Ammon's horn (tissue), 1 donor: ENCODE measurements around the gene FUT1.
"Not testable (repeated sequence)": the region's sequence is repeated elsewhere in the genome, so short reads cannot be mapped to it uniquely, and the experiment has no call there.

ENCODE experiments used
- DNase-seq: peaks from one replicate; pipeline ENCODE4 v3.0.0-alpha.2; 2016; ENCODE audit warnings: low spot score

Gene FUT1

DNA sequence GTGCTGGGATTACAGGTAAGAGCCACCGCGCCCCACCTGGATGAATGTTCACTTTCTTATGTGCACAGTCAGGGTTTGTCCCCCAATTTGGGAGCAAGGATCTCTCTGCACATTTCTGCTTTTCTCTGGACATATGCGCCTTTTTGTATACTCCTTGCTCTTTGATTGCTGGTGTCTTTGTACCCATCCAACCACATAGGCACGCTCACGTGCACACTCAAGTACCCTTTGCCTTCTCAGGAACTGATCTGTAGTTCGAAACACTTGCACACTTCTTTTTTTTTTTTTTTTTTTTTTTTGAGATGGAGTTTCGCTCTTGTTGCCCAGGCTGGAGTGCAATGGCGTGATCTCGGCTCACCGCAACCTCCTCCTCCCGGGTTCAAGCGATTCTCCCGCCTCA, 34.3 kb downstream of the FUT1 start:
- DNase-seq = not testable (repeated sequence)

DNA sequence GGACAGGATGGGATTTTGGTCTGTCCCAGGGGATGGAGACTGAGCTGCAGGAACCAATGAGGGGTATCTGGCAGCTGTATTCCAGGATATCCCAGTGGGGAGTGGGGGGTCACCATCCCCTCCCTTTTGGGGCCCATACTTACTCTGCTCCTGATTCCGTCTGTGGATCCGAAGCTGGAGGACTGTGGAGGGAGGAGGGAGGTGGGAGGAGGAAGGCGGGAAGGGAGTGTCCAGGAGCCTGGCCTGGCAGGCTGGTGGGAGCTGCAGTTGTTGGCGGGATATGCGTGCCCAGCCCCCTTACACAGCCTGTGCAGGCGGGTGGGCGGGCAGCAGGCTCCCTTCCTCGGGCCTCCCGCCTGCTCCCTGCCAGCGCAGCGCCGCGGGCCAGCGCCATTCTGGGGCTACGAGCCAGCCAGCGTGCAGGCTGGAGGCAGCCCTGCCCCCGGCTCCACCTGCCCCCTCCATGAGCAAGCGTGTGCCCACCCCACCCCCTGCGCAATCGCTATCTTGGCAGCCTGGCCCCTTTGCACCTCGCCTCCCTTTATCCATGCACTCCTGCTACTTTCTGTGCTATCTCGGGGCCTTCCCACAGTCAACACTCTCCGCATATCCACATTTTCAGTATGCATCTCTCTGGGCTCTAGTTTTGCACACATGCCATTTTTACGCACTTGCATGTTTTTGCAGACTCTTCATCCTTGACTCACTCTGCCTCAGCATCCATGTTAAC, 35.7 kb downstream of the FUT1 start:
- peak; percentile 81 for DNase-seq

DNA sequence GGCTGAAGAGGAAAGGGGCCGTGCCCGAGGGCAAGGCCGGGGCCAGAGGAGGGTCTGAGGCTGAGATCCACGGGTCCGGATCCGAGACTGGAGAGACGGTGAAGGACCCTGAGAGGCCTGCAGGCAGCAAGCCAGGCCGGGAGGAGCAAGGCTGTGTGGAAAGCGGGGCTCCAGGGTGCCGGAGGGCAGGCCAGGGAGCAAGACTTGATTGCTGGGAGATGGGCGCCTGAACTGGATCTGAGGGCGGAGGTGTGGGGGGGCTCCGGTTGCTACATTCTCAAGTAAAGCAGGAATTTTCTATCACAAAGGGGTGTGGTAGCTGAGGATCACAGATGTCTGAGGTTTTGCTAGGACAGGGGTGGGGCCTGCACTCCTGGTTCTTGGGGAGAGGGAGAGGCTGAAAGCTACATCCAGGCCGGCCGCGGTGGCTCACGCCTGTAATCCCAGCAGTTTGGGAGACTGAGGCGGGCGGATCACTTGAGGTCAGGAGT, 36.7 kb downstream of the FUT1 start:
- no peak for DNase-seq

DNA sequence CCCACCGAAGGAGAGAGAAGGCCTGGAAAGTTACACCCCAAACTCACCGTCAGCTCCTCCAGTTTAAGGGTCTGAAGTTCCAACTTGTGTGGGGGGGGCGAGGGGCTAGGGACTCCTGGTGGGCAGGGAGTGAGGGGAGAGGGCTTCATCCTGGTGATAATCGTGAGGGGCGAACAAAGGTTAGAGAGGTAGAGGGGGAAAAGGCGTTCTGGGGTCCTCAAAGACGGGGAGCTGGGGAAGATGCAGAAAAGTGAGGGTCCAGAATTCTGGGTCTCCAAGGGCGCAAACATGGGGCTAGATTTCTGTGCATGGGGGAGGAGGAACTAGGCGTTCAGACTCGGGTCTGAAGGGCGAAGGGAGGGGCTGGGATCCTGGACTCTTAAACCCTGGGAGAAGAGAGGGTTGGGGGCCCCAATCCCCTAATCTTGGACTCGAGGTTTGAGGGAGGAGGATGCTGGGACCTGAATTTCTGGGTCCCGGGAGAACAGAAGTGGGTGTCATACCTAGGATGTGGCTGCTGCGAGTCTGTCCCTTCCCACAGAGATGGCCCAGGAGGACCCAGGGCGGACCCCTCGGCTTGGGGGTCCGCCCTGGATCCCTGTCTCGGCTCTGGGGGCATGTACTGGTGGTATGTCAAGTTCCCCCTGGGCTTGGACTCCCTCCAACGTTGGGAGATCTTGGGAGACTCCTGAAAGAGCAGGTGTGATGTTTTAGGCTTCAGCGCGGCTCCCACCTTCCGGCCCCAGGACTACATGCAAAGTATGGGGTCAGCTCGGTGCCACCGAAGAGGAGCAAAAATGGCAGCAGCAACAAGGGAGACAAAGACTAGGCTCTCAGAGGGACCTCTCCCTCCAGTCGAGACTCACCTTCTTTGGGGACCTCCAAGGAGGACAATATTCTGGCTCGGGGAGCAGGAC, 37.4 kb downstream of the FUT1 start:
- DNase-seq = no peak

DNA sequence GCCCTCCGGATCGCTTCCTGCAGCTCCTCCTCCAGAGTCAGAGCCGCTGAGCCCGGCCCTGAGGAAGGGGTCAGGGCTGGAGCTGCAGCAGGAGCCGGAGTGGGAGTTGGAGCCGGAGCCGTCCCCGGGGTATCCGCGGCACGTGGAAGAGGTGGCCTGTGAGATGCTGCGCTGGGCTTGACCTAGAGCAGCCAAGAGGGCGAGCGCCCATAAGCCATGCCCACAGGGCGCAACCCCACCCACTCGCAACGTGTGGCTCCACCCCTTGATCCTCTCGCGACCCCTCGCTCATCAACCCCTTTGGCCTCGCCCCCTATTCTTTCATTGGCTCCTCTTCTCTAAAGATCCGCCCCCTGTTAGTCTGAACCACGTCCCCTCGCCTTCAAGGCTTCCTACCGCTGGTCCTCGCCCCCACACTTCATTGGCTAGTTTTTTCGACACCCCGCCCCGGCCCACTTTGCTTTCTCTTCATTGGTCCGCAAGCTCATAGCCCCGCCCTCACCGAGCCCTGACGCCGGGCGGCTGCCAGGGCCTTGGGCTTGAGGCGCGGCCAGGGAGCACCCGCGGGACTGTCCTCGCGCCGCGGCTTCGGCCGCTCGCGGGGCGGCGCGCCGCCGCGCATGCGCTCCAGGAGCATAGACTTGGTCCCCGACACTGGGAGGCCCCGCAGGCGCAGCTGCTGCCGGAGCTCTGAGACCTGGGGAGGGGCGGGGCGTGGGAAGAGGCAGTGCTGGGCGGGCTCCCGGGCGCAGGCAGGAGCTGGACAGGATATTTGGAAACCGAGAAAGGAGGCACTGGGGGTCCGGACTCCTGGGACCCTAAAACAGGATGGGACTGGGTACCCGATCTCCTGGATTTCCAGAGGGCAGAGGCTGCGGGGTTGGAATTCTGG, 38.3 kb downstream of the FUT1 start:
- DNase-seq = peak; percentile 100

DNA sequence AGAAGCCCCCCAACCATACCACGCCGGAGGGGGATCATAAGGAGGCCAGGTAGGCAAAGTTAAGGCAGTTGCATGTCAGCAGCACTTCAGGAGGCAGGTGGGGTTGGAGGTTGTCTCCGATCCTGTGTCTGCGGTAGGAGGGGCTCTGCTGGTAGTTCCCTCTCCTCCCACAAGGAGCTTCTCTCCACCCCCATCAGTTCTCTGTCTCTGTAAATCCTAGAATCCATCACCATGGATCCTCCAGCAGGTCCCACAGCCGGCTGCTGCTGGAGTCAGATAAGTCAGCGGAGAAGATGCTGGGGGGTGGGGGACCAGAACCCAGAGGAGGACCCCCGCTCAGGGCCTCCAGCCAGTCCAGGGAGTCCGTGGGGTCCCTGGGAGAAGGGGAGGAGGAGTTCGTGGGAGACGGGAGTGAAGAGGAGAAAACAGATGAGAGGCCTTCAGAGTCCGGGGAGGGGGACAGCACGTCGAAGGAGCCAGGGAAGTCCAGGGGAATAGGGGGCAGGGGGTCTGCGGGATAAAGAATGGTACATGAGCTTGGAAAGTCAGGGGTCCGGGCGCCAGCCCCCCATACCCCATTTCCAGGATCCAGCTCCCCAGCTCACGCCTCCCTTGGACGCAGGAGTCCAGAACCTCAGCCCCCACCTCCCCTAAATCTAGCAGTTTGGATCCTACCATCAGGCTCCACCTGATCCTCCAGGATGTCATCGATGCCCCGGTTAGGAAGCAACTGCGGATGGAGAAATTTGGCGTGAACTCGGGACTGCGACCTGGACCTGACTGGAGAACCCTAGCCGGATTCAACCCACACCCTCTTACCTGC, 39.2 kb downstream of the FUT1 start:
- DNase-seq = no peak

DNA sequence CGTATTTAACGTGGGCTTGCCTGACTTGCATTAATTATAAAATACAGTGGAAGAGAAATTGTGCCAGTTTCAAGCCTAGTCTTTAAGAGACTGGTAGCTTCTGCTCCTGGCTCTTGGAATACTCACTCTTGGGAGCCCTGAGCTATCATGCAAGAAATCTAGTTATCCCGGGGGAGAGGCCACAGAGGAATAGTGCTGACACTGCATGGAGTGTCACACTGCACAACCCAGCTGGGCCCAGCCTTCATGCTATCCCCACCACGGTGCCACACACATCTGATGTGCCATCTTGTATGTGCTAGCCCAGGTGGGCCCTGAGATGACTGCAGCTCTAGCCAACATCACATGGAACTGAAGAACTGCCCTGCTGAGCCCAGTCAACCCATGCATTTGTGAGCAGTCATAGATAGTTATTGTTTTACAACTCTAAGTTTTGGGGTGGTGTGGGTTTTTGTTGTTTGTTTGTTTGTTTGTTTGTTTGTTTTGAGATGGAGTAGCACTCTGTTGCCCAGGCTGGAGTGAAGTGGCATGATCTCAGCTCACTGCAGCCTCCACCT, 41.3 kb downstream of the FUT1 start:
- DNase-seq = no peak

DNA sequence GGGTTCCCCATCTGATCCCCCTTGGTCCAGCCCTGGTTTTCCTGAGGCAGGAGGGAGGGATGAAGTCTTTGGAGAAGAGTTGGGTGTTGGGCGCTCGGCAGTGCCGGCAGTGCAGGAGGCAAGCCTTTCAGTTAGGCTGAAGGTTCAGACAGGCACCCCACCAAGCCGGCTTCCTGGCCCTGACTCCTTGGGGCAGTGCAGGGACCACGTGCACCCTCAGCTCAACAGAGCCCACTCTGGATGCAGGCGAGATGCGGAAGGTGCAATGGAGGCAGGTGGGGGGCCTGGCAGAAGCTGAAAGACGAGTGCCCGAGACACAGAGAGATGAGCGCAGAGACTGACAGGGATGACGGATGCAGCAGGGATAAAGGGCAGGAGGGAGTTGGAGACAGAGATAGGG, 44.0 kb downstream of the FUT1 start:
- no peak for DNase-seq

DNA sequence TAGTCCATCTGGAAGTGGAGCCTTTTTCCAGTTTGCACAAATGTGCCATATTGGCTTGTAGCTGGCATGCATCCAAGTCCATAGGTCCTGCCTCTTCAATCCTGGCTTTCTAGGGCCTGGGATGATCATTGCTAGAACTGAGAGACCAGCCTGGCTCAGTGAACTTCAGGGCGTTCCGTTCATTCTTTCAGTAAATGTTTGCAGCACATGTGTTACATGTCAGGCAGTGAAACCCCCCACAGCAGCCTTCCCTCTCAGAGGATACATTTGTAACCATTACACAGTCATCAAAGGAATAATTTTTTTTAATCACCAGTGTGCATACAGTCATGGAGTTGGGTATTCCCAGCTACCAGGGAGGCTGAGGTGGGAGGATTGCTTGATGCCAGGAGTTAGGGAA, 47.0 kb downstream of the FUT1 start:
- no peak for DNase-seq

DNA sequence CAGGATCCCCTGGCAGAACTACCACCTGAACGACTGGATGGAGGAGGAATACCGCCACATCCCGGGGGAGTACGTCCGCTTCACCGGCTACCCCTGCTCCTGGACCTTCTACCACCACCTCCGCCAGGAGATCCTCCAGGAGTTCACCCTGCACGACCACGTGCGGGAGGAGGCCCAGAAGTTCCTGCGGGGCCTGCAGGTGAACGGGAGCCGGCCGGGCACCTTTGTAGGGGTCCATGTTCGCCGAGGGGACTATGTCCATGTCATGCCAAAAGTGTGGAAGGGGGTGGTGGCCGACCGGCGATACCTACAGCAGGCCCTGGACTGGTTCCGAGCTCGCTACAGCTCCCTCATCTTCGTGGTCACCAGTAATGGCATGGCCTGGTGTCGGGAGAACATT, 49.1 kb downstream of the FUT1 start:
- DNase-seq = no peak

DNA sequence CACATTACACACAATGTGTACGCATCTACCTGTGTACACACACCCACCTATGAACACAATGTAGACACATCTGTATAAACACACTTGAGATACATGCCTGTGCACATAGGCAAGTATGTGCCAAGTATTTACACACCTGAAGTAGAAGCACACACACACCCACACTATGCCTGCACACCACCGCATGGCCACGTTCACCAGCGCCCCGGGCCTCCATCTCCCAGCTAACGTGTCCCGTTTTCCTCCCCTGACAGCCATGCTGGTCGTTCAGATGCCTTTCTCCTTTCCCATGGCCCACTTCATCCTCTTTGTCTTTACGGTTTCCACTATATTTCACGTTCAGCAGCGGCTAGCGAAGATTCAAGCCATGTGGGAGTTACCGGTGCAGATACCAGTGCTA, 49.7 kb downstream of the FUT1 start:
- no peak for DNase-seq

DNA sequence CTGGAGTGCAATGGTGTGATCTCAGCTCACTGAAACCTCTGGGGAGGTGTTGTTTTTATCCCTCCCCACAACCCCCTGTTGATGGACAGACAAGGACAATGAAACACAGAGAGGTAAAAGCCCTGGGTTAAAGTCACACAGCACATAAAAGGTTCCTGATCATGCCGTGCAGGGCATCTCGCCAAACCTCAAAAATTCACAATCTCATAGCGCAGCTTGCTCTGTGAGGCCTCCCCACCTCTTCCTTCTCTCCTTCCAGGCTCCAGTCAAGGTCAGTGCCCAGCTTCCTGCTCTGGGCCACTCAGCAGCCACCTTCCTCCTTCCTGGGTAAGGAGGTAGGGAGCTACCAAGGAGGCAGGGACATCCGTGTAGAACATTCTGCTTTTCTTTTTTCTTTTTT, 54.4 kb downstream of the FUT1 start:
- no peak for DNase-seq
